Activated CD8-positive, alpha-beta memory T cell treated with anti-CD3 and anti-CD28 coated beads, Interleukin-2, amount 50 U/mL, for 4 hours (primary cell): ENCODE data around the gene PLXDC2.

ENCODE experiments used
- DNase-seq: peaks from one replicate; pipeline ENCODE4 v3.0.0-alpha.2; 2020

The PLXDC2 gene

GRCh38 chr10:19817231-19817933 is 1.1 kb downstream of the PLXDC2 start:
- no peak for DNase-seq

- DNase-seq: no peak
These were observed 2.6 kb downstream of the PLXDC2 start for GRCh38 chr10:19818876-19819275.

GRCh38 chr10:19819419-19820033 is 3.3 kb downstream of the PLXDC2 start:
- no peak for DNase-seq

- DNase-seq: no peak
These were observed 8.4 kb downstream of the PLXDC2 start for GRCh38 chr10:19824381-19825342.

- DNase-seq: no peak
These were observed 9.5 kb downstream of the PLXDC2 start for GRCh38 chr10:19825700-19826099.

- DNase-seq: no peak
These were observed 10.5 kb downstream of the PLXDC2 start for GRCh38 chr10:19826712-19827111.

GRCh38 chr10:19828278-19829049 is 12.2 kb downstream of the PLXDC2 start:
- DNase-seq: no peak

- DNase-seq: no peak
These were observed 16.5 kb downstream of the PLXDC2 start for GRCh38 chr10:19832699-19833098.

GRCh38 chr10:19833170-19833824 is 17.1 kb downstream of the PLXDC2 start:
- no peak for DNase-seq

- no peak for DNase-seq
These were observed 19.7 kb downstream of the PLXDC2 start for GRCh38 chr10:19835952-19836351.

GRCh38 chr10:19839090-19839489 is 22.9 kb downstream of the PLXDC2 start:
- DNase-seq: no peak

GRCh38 chr10:19839552-19839951 is 23.3 kb downstream of the PLXDC2 start:
- no peak for DNase-seq

GRCh38 chr10:19840776-19841175 is 24.5 kb downstream of the PLXDC2 start:
- DNase-seq: no peak

- DNase-seq: no peak
These were observed 27.3 kb downstream of the PLXDC2 start for GRCh38 chr10:19843487-19843886.

GRCh38 chr10:19845503-19846368 is 29.5 kb downstream of the PLXDC2 start:
- no peak for DNase-seq

GRCh38 chr10:19847321-19847720 is 31.1 kb downstream of the PLXDC2 start:
- DNase-seq: no peak

GRCh38 chr10:19848226-19848985 is 32.2 kb downstream of the PLXDC2 start:
- DNase-seq: no peak

GRCh38 chr10:19853831-19854230 is 37.6 kb downstream of the PLXDC2 start:
- DNase-seq: no peak

- DNase-seq: no peak
These were observed 41.6 kb downstream of the PLXDC2 start for GRCh38 chr10:19857876-19858275.

- DNase-seq: no peak
These were observed 43.9 kb downstream of the PLXDC2 start for GRCh38 chr10:19860107-19860506.
